Limb (tissue), 2 donors: ENCODE results near the gene UNKL.

Source experiments
- DNase-seq, 2 donors: peaks; one replicate each; pipeline ENCODE4 v3.0.0-alpha.2; 2016; ENCODE audit errors: extremely low spot score in 2 of 2

The UNKL gene

GRCh38 chr16:1375741-1376410, 38.6 kb downstream of the UNKL start:
- no peak for DNase-seq

DNA sequence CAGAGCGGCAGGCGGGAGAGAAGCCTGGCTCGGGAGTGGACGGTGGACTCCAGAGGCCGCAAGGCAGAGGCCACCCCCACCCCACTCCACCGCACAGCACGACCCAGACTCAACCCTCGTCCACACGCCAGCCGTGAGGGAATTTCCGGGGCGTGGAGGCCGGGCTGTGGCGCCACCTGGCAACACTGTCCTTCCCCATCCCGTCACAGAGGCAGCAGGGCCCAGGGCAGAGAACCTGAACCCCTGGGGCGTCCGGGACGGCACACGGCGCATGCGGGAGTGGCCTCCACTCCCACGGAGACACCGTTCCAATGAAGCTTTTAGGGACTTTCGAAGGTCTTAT, 39.2 kb downstream of the UNKL start:
- DNase-seq: no peak

- DNase-seq: no peak
These were observed 39.8 kb downstream of the UNKL start for GRCh38 chr16:1374418-1375297.

DNA sequence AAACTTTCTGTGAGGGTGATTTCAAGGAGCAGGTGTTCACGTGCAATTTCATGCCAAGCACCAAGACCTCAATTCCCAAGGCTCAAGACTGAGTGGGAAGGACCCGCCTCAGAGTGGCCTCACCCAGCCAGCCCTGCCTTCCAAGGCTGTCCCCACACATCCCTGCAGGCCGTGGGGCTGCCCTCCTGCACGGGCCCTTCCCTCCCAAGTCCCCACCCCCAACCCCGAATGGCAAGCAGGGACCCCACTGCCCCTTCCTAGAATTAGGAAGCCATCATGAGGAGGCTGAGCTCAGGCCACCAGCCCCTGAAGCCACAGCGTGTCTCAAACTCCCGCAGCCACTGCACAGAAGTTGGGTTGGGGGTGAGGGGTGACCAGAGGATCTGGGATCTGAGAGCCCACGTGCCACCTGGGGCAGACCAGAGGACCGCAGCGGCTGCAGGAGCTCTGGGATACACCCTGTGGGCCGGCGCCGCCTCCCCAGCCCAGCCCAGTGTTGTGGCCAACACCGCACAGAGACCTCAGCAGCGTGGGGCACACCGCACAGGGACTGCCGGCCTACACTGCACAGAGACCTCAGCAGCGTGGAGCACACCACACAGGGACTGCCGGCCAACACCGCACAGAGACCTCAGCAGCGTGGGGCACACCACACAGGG, 42.1 kb downstream of the UNKL start:
- DNase-seq: no peak

GRCh38 chr16:1371054-1371978, 43.2 kb downstream of the UNKL start:
- DNase-seq: no peak

GRCh38 chr16:1367486-1368174, 46.9 kb downstream of the UNKL start:
- DNase-seq: no peak

- no peak for DNase-seq
These were observed 47.7 kb downstream of the UNKL start for GRCh38 chr16:1366712-1367299.

DNA sequence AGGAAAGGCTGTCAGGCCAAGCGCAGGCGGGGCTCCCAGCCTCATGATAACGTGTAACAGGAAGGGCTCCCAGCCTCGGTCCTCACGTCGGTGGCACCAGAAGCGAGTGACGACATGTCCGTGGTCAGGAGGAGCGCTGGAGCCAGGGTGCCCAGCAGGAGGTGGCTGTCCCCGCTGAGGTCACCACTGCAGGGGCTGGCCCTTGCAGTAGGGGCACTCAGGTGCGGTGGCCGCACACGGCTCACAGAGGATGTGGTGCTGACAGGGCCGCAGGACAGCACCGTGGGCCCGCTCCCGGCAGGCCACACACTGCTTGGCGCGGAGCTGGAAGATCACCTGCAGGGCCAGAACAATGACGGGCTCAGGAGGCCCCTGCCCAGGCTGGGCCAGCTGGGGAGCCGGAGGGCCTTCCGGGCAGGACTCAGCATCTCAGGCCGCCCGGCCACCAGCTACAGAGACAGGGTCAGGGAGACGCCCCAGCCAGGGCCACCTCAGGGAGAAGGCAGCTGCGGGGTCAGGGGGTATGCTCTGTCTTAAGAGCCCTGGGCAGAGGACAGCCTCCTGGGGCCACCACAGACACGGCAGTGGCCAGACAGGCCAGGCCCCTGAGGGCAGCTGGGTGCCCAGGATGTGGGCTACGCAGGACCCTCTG, 48.3 kb downstream of the UNKL start:
- no peak for DNase-seq

GRCh38 chr16:1364510-1364909, 50.0 kb downstream of the UNKL start:
- DNase-seq: no peak

- peak in 1 of 2 donors; percentile 61 for DNase-seq
These were observed 50.9 kb downstream of the UNKL start for GRCh38 chr16:1363501-1364041.

GRCh38 chr16:1362807-1363206, 51.7 kb downstream of the UNKL start:
- DNase-seq: no peak

- DNase-seq: no peak
These were observed 52.7 kb downstream of the UNKL start for GRCh38 chr16:1361685-1362360.

DNA sequence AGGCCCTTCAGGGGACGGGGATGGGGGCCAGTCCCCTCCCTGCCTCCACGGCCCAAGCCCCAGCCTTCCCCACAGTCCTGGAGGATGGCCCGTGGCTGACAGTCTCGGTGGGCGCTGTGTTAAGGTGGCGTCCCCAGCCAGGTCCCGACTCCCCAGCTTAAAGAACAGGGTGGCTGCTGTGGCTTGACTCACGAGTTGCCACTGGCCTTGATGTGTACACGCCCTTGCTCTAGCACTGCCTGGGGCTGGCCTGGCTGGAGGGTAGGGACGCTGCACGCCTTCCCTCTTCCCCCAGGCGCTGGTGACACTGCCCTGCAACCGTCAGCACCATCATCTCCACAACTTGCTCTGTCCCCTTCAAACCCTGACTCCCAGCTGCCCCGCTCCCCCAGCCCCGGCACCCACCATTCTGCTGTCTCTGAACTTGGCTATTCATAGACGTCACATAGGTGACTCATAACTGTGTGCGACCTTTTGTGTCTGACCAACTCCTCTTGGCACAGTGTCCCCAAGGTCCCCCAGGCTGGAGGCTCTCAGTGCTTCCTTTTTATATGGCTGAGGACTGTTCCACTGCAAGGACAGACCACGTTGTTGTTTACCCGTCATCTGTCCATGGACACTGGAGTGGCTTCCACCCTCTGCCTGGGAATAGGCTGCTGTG, 56.5 kb downstream of the UNKL start:
- no peak for DNase-seq

DNA sequence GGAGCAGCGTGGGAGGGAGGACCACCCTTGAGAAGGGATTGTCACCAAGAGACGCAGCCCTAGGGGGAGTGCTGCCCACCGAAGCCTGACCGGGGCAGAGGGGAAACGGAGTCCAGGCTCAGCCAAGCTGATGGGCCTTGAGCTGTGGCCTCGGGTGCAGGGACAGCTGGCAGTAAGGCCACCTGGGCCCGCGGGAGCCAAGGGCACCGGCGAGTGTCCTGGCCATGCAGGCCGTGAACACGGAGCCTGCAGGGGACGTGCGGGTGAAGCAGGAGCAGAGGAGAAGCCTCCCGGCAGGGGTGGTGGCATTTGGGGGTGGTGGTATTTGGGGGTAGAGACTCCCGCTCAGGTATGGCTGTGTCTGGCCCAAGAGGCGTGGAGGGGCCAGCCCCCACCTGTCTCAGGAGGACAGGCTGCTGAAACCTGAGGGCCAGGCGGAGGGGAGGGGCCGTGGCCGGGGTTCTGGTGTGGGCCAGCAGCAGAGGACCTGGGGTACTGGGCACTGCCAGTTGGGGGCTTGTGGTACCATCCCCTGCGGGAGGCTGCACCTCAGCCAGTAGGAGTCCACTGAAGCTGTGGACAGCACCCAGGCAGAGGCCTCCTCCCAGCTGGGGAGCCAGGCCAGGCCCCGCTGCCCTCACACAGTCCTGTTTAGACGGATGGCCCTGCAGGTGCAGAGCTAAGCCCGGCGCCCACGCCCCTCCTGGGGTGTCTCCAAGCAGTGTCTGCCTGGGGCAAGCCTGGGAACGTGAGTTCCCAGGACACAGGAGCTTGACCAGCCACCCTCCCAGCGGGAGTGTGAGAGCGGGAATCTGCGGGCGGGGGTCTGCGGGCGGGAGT, 58.2 kb downstream of the UNKL start:
- no peak for DNase-seq

GRCh38 chr16:1355591-1355990, 58.9 kb downstream of the UNKL start:
- DNase-seq: no peak

DNA sequence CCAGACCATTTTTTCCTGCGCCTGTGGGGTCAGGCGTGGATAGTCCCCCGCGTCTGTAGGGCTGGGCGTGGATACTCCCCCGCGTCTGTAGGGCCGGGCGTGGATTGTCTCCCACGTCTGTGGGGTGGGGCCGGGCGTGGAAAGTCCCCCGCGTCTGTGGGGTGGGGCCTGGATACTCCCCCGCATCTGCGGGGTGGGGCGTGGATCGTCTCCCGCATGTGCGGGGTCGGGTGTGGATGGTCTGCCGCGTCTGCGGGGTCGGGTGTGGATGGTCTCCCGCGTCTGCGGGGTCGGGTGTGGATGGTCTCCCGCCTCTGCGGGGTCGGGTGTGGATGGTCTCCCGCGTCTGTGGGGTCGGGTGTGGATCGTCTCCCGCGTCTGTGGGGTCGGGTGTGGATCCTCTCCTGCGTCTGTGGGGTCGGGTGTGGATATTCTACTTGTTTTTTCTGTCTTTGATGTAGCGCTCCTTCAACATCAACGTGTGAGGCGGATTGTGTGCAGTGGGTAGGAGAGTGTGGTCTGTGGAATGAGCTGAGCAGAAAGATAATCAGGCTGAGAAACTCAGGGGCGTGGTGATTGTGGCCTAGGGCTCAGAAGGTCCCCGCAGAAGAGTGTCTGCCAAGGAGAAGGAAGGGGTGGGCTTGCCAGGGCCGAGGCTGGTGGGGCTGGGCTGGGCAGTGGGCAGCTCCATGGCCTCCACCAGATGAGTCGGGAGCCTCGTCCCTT, 59.5 kb downstream of the UNKL start:
- no peak for DNase-seq
